ENCODE data around the gene SFT2D3. TPM values are rescaled to one million over a fixed set of nuclear protein-coding genes. Genes with fewer than 3 reads are reported as not detected.

The SFT2D3 gene
- total RNA-seq, 1 experiment from 2014 or later, result 4.1 TPM

GRCh38 chr2:127712999-127713398 lies 11.7 kb downstream of the SFT2D3 start:
- CTCF ChIA-PET, result no interaction called here
- Mint-ChIP-seq H3K9me3 (ENCODE audit: unreplicated experiment) (no peaks in the 10 kb centered on the region), H3K4me3 (ENCODE audit: unreplicated experiment) (no peak overlapping the region), H3K36me3 (ENCODE audit: insufficient read depth, unreplicated experiment) (peaks cover 58% of the 10 kb centered on the region), H3K27me3 (ENCODE audit: insufficient read depth, unreplicated experiment) (no peaks in the 10 kb centered on the region), H3K27ac (ENCODE audit: low read depth, unreplicated experiment) (no peak overlapping the region), H3K4me1 (ENCODE audit: insufficient read depth, unreplicated experiment) (no peaks in the 10 kb centered on the region)
- no peak for TF ChIP-seq CTCF (IDR thresholded peaks at IDR 0.05; ENCODE audit: unreplicated experiment)
- no peak for DNase-seq (ENCODE audit: unreplicated experiment)
- no TSS peak for BruUV-seq (replicated peaks)
- POLR2A ChIA-PET, result interaction anchor here (0.6 to 1.3 kb wide), 2 partner anchors 185 to 187 kb away, joined by 3 read pairs; partner anchors contain the start of gene IWS1
- intact Hi-C loops (cut with micrococcal nuclease), result no loop called here

- Mint-ChIP-seq H3K9me3 (ENCODE audit: unreplicated experiment) (no peaks in the 10 kb centered on the region), H3K36me3 (ENCODE audit: insufficient read depth, unreplicated experiment) (peaks cover 58% of the 10 kb centered on the region), H3K27ac (ENCODE audit: low read depth, unreplicated experiment) (no peak overlapping the region), H3K4me1 (ENCODE audit: insufficient read depth, unreplicated experiment) (no peaks in the 10 kb centered on the region), H3K4me3 (ENCODE audit: unreplicated experiment) (no peak overlapping the region), H3K27me3 (ENCODE audit: insufficient read depth, unreplicated experiment) (no peaks in the 10 kb centered on the region)
- TF ChIP-seq CTCF (IDR thresholded peaks at IDR 0.05; ENCODE audit: unreplicated experiment), result no peak
- ChIA-PET POLR2A (interaction anchor here (0.7 to 1.3 kb wide), 3 partner anchors 9 to 188 kb away, joined by 3 to 4 read pairs (median 3); partner anchors contain the start of gene IWS1), CTCF (no interaction called here)
- intact Hi-C loops (cut with micrococcal nuclease), result no loop called here
- BruUV-seq (replicated peaks), result no TSS peak
- no peak for DNase-seq (ENCODE audit: unreplicated experiment)
These were observed 12.3 kb downstream of the SFT2D3 start for GRCh38 chr2:127713562-127713961.

GRCh38 chr2:127715778-127716449 lies 14.6 kb downstream of the SFT2D3 start:
- ChIA-PET POLR2A (interaction anchor here (1.0 kb wide), 1 partner anchor 13 kb away, joined by 3 read pairs; no protein-coding TSS in a partner anchor), CTCF (interaction anchor here (0.5 to 0.7 kb wide), 2 partner anchors 11 to 49 kb away, joined by 3 read pairs; no protein-coding TSS in a partner anchor)
- H3K27me3 Mint-ChIP-seq (ENCODE audit: insufficient read depth, unreplicated experiment), result no peaks in the 10 kb centered on the region

More at GRCh38 chr2:127715778-127716449, 14.6 kb downstream of the SFT2D3 start:
- H3K36me3 Mint-ChIP-seq (ENCODE audit: insufficient read depth, unreplicated experiment), result peaks cover 72% of the 10 kb centered on the region
- no peaks in the 10 kb centered on the region for H3K9me3 Mint-ChIP-seq (ENCODE audit: unreplicated experiment)
- BruUV-seq (replicated peaks), result no TSS peak
- no peaks in the 10 kb centered on the region for H3K4me1 Mint-ChIP-seq (ENCODE audit: insufficient read depth, unreplicated experiment)
- intact Hi-C loops (cut with micrococcal nuclease), result no loop called here
- TF ChIP-seq CTCF (IDR thresholded peaks at IDR 0.05; ENCODE audit: unreplicated experiment), result no peak
- H3K27ac Mint-ChIP-seq (ENCODE audit: low read depth, unreplicated experiment), result no peak overlapping the region
- DNase-seq (ENCODE audit: unreplicated experiment), result no peak
- H3K4me3 Mint-ChIP-seq (ENCODE audit: unreplicated experiment), result no peak overlapping the region
